ENCODE measurements around the gene ANGPTL4. TPM values are rescaled to one million over a fixed set of nuclear protein-coding genes. Genes with fewer than 3 reads are reported as not detected.

The ANGPTL4 gene
- total and polyA plus RNA-seq, 4 donors = 10.1 to 45.1 (median 29.7) TPM

GRCh38 chr19:8397271-8397670 lies 33.3 kb downstream of the ANGPTL4 start:
- no peak overlapping the region for H3K27ac ChIP-seq (ENCODE audit: low read depth in 1 of 2, low read length in 2 of 2)
- WGBS, 2 donors = 37 to 42% methylated on average over 7 of the region's 7 CpGs
- DNase-seq (no peak), ATAC-seq (ENCODE audit: low FRiP score) (no peak)
- no peak overlapping the region for H3K4me3 ChIP-seq (ENCODE audit: low read length in 2 of 2)
- H3K36me3 ChIP-seq (ENCODE audit: control insufficient read depth in 1 of 2, insufficient read depth in 2 of 2, low read length in 1 of 2) = peaks cover 0 to 4% of the 10 kb centered on the region in 2 donors
- intact Hi-C loops (cut with DNase I) = loop anchor here in 1 of 2 donors (2.0 kb wide), 1 partner anchor 42 kb away; no protein-coding TSS in a partner anchor
- H3K9me3 ChIP-seq (ENCODE audit: control insufficient read depth, low read length) = no peaks in the 10 kb centered on the region
- no peaks in the 10 kb centered on the region for H3K27me3 ChIP-seq (ENCODE audit: control insufficient read depth in 1 of 2, insufficient read depth in 2 of 2, low read length in 1 of 2)
- no peaks in the 10 kb centered on the region for H3K4me1 ChIP-seq (ENCODE audit: control insufficient read depth in 1 of 2, insufficient read depth in 2 of 2, low read length in 2 of 2)

- Histone ChIP-seq H3K4me3 (ENCODE audit: low read length in 2 of 2) (no peak overlapping the region), H3K27me3 (ENCODE audit: control insufficient read depth in 1 of 2, insufficient read depth in 2 of 2, low read length in 1 of 2) (no peaks in the 10 kb centered on the region), H3K36me3 (ENCODE audit: control insufficient read depth in 1 of 2, insufficient read depth in 2 of 2, low read length in 1 of 2) (peaks cover 0 to 4% of the 10 kb centered on the region in 2 donors), H3K9me3 (ENCODE audit: control insufficient read depth, low read length) (no peaks in the 10 kb centered on the region), H3K27ac (ENCODE audit: low read depth in 1 of 2, low read length in 2 of 2) (no peak overlapping the region), H3K4me1 (ENCODE audit: control insufficient read depth in 1 of 2, insufficient read depth in 2 of 2, low read length in 2 of 2) (no peaks in the 10 kb centered on the region)
- intact Hi-C loops (cut with DNase I) = loop anchor here in 1 of 2 donors (2.0 kb wide), 1 partner anchor 43 kb away; no protein-coding TSS in a partner anchor
- ATAC-seq (ENCODE audit: low FRiP score) (no peak), DNase-seq (no peak)
- WGBS, 2 donors = 77 to 82% methylated on average over 10 of the region's 10 CpGs
These were observed 33.9 kb downstream of the ANGPTL4 start for GRCh38 chr19:8397746-8398310.

- no peaks in the 10 kb centered on the region for H3K27me3 ChIP-seq (ENCODE audit: control insufficient read depth in 1 of 2, insufficient read depth in 2 of 2, low read length in 1 of 2)
- DNase-seq (no peak), ATAC-seq (ENCODE audit: low FRiP score) (no peak)
- no peak overlapping the region for H3K27ac ChIP-seq (ENCODE audit: low read depth in 1 of 2, low read length in 2 of 2)
- WGBS, 2 donors = 46 to 49% methylated on average over 9 of the region's 9 CpGs
- peaks cover 0 to 6% of the 10 kb centered on the region in 2 donors for H3K36me3 ChIP-seq (ENCODE audit: control insufficient read depth in 1 of 2, insufficient read depth in 2 of 2, low read length in 1 of 2)
- no peaks in the 10 kb centered on the region for H3K4me1 ChIP-seq (ENCODE audit: control insufficient read depth in 1 of 2, insufficient read depth in 2 of 2, low read length in 2 of 2)
- no peaks in the 10 kb centered on the region for H3K9me3 ChIP-seq (ENCODE audit: control insufficient read depth, low read length)
- intact Hi-C loops (cut with DNase I) = no loop called here
- H3K4me3 ChIP-seq (ENCODE audit: low read length in 2 of 2) = no peak overlapping the region
These were observed 34.4 kb downstream of the ANGPTL4 start for GRCh38 chr19:8398311-8398771.

- Histone ChIP-seq H3K4me1 (ENCODE audit: control insufficient read depth in 1 of 2, insufficient read depth in 2 of 2, low read length in 2 of 2) (no peaks in the 10 kb centered on the region), H3K27me3 (ENCODE audit: control insufficient read depth in 1 of 2, insufficient read depth in 2 of 2, low read length in 1 of 2) (no peaks in the 10 kb centered on the region), H3K27ac (ENCODE audit: low read depth in 1 of 2, low read length in 2 of 2) (no peak overlapping the region), H3K9me3 (ENCODE audit: control insufficient read depth, low read length) (no peaks in the 10 kb centered on the region), H3K36me3 (ENCODE audit: control insufficient read depth in 1 of 2, insufficient read depth in 2 of 2, low read length in 1 of 2) (peaks cover 0 to 9% of the 10 kb centered on the region in 2 donors), H3K4me3 (ENCODE audit: low read length in 2 of 2) (no peak overlapping the region)
- ATAC-seq (ENCODE audit: low FRiP score) (no peak), DNase-seq (no peak)
- 92 to 93% methylated on average over 34 of the region's 34 CpGs for WGBS, 2 donors
- intact Hi-C loops (cut with DNase I) = loop anchor here in 1 of 2 donors (10.0 kb wide), 1 partner anchor 135 kb away; no protein-coding TSS in a partner anchor
These were observed 35.8 kb downstream of the ANGPTL4 start for GRCh38 chr19:8399681-8400188.

- no peaks in the 10 kb centered on the region for H3K27me3 ChIP-seq (ENCODE audit: control insufficient read depth in 1 of 2, insufficient read depth in 2 of 2, low read length in 1 of 2)
- DNase-seq (no peak), ATAC-seq (ENCODE audit: low FRiP score) (no peak)
- H3K9me3 ChIP-seq (ENCODE audit: control insufficient read depth, low read length) = no peaks in the 10 kb centered on the region
- WGBS, 2 donors = 94 to 95% methylated on average over 21 of the region's 21 CpGs
- H3K36me3 ChIP-seq (ENCODE audit: control insufficient read depth in 1 of 2, insufficient read depth in 2 of 2, low read length in 1 of 2) = peaks cover 0 to 11% of the 10 kb centered on the region in 2 donors
- H3K4me3 ChIP-seq (ENCODE audit: low read length in 2 of 2) = no peak overlapping the region
- no peaks in the 10 kb centered on the region for H3K4me1 ChIP-seq (ENCODE audit: control insufficient read depth in 1 of 2, insufficient read depth in 2 of 2, low read length in 2 of 2)
- no peak overlapping the region for H3K27ac ChIP-seq (ENCODE audit: low read depth in 1 of 2, low read length in 2 of 2)
- intact Hi-C loops (cut with DNase I) = loop anchor here in 1 of 2 donors (10.0 kb wide), 1 partner anchor 137 kb away; no protein-coding TSS in a partner anchor
These were observed 38.0 kb downstream of the ANGPTL4 start for GRCh38 chr19:8401981-8402411.

GRCh38 chr19:8403098-8403819 lies 39.3 kb downstream of the ANGPTL4 start:
- DNase-seq (no peak), ATAC-seq (ENCODE audit: low FRiP score) (peak; percentile 24)
- 88 to 92% methylated on average over 44 of the region's 44 CpGs for WGBS, 2 donors
- Histone ChIP-seq H3K27me3 (ENCODE audit: control insufficient read depth in 1 of 2, insufficient read depth in 2 of 2, low read length in 1 of 2) (no peaks in the 10 kb centered on the region), H3K36me3 (ENCODE audit: control insufficient read depth in 1 of 2, insufficient read depth in 2 of 2, low read length in 1 of 2) (peaks cover 0 to 11% of the 10 kb centered on the region in 2 donors), H3K9me3 (ENCODE audit: control insufficient read depth, low read length) (no peaks in the 10 kb centered on the region), H3K27ac (ENCODE audit: low read depth in 1 of 2, low read length in 2 of 2) (no peak overlapping the region), H3K4me1 (ENCODE audit: control insufficient read depth in 1 of 2, insufficient read depth in 2 of 2, low read length in 2 of 2) (no peaks in the 10 kb centered on the region), H3K4me3 (ENCODE audit: low read length in 2 of 2) (no peak overlapping the region)
- intact Hi-C loops (cut with DNase I) = loop anchor here in 1 of 2 donors (10.0 kb wide), 1 partner anchor 138 kb away; no protein-coding TSS in a partner anchor

- H3K4me3 ChIP-seq (ENCODE audit: low read length in 2 of 2) = no peak overlapping the region
- DNase-seq = no peak
- H3K27me3 ChIP-seq (ENCODE audit: control insufficient read depth in 1 of 2, insufficient read depth in 2 of 2, low read length in 1 of 2) = no peaks in the 10 kb centered on the region
- peaks cover 0 to 11% of the 10 kb centered on the region in 2 donors for H3K36me3 ChIP-seq (ENCODE audit: control insufficient read depth in 1 of 2, insufficient read depth in 2 of 2, low read length in 1 of 2)
- H3K9me3 ChIP-seq (ENCODE audit: control insufficient read depth, low read length) = no peaks in the 10 kb centered on the region
- intact Hi-C loops (cut with DNase I) = loop anchor here in 1 of 2 donors (10.0 kb wide), 1 partner anchor 139 kb away; no protein-coding TSS in a partner anchor
- ATAC-seq (ENCODE audit: low FRiP score) = no peak
- H3K27ac ChIP-seq (ENCODE audit: low read depth in 1 of 2, low read length in 2 of 2) = no peak overlapping the region
- WGBS, 2 donors = 87 to 90% methylated on average over 14 to 24 of the region's 24 CpGs
- no peaks in the 10 kb centered on the region for H3K4me1 ChIP-seq (ENCODE audit: control insufficient read depth in 1 of 2, insufficient read depth in 2 of 2, low read length in 2 of 2)
These were observed 39.8 kb downstream of the ANGPTL4 start for GRCh38 chr19:8403820-8404109.

- Histone ChIP-seq H3K36me3 (ENCODE audit: control insufficient read depth in 1 of 2, insufficient read depth in 2 of 2, low read length in 1 of 2) (peaks cover 0 to 11% of the 10 kb centered on the region in 2 donors), H3K4me3 (ENCODE audit: low read length in 2 of 2) (no peak overlapping the region), H3K4me1 (ENCODE audit: control insufficient read depth in 1 of 2, insufficient read depth in 2 of 2, low read length in 2 of 2) (no peaks in the 10 kb centered on the region), H3K27ac (ENCODE audit: low read depth in 1 of 2, low read length in 2 of 2) (no peak overlapping the region), H3K9me3 (ENCODE audit: control insufficient read depth, low read length) (no peaks in the 10 kb centered on the region), H3K27me3 (ENCODE audit: control insufficient read depth in 1 of 2, insufficient read depth in 2 of 2, low read length in 1 of 2) (no peaks in the 10 kb centered on the region)
- 87 to 88% methylated on average over 18 of the region's 18 CpGs for WGBS, 2 donors
- intact Hi-C loops (cut with DNase I) = loop anchor here in 1 of 2 donors (10.0 kb wide), 1 partner anchor 140 kb away; no protein-coding TSS in a partner anchor
- DNase-seq (no peak), ATAC-seq (ENCODE audit: low FRiP score) (no peak)
These were observed 40.6 kb downstream of the ANGPTL4 start for GRCh38 chr19:8404391-8405151.
